Activated CD8-positive, alpha-beta memory T cell treated with anti-CD3 and anti-CD28 coated beads, Interleukin-2, amount 50 U/mL, for 48 hours (primary cell): ENCODE results near the gene FGGY.
"Not testable (repeated sequence)": the region's sequence is repeated elsewhere in the genome, so short reads cannot be mapped to it uniquely, and the experiment has no call there.

Experiments
- DNase-seq: peaks from one replicate; pipeline ENCODE4 v3.0.0-alpha.2; 2020

Gene FGGY

DNA sequence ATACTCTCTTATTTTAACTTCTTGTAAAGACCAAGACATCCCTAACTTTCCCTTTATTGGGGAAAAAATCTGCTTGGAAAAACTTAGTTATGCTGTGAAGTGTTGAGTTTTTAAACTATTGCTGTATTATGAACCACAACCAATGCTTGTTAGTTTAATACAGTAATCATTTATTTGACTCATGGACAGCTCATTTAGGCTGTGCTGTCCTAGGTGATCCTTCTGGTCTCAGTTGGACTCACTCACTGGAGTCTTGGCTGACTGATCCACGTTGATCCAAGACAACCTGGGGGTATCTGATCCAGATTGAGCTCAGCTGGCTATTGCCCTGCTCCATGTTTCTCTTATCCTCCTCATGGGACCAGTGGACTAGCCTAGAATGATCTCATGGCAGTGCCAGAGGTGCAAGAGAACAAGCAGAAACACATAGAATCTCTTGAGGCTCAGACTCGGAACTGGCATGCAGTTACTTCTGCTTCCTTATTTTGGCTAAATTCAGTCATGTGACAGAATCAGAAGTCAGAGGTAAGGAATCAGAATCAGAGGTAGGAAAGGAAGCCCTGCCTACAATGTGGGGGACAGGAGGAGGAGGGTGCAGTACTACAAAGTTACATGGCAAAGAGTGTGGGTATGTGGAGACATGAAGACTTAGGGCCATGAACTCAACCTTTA is 156.5 kb downstream of the FGGY start:
- DNase-seq, result no peak

DNA sequence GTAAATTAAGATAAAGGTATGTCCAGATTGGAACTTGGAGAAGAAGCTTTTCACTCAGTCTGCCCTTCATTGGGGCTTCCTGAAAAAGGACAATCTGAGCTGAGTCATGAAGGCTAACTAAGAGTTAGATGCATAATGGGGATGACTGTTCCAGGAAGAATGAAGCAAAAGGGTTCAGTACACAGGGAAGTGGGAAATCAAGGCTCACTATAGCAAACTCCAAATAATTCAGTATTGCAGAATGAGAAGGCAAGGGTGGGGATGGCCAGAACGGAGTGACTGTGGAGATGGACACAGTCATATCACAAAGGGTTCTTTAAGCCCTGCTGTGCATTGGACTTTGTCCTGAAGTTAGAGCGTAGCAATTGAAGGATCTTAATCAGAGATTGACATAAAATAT is 158.3 kb downstream of the FGGY start:
- DNase-seq, result no peak

DNA sequence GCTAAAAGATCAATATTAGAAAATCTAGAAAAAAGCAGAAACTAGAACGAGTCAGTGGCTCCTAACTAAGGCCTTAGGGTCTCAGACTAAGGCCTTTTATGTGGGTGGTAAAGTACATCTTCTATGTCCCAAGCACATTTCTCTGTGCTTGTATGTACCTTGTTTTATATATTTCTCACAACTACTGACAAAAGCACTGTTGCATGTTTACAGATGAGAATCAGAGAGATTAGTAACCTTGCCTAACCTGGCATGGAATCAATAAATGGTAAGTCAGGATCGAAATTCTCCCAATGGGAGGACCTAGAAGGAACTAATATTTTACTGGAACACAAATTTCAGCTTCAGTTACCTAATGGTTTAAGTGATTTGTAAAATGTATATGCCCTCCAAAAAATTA is 160.9 kb downstream of the FGGY start:
- no peak for DNase-seq

DNA sequence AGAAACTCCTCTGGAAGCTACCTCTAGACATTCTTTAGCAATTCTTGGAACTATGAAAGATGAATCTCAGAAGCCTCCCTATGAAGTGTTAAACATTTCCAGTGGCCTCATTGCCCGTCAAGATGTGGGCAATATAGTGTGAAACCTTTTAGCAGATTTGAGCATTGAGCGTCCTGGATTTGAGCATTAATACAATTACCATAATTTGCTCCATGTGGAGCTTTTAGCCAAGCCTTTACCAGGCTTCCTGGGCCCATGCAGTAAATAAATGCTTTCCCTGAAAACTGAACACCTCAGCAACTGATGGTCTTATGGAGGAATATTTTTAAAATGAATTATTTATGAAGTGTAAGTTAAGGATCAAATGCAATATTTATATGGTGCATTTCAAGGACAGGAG is 162.0 kb downstream of the FGGY start:
- no peak for DNase-seq

DNA sequence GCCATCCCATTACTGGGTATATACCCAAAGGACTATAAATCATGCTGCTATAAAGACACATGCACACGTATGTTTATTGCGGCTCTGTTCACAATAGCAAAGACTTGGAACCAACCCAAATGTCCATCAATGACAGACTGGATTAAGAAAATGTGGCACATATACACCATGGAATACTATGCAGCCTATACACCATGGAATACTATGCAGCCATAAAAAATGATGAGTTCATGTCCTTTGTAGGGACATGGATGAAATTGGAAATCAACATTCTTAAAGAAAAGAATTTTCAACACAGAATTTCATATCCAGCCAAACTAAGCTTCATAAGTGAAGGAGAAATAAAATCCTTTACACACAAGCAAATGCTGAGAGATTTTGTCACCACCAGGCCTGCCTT is 166.0 kb downstream of the FGGY start:
- DNase-seq, result not testable (repeated sequence)

DNA sequence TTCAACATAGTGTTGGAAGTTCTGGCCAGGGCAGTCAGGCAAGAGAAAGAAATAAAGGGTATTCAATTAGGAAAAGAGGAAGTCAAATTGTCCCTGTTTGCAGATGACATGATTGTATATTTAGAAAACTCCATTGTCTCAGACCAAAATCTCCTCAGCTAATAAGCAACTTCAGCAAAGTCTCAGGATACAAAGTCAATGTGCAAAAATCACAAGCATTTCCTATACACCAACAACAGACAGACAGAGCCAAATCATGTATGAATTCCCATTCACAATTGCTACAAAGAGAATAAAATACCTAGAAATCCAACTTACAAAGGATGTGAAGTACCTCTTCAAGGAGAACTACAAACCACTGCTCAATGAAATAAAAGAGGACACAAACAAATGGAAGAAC is 168.6 kb downstream of the FGGY start:
- not testable (repeated sequence) for DNase-seq

DNA sequence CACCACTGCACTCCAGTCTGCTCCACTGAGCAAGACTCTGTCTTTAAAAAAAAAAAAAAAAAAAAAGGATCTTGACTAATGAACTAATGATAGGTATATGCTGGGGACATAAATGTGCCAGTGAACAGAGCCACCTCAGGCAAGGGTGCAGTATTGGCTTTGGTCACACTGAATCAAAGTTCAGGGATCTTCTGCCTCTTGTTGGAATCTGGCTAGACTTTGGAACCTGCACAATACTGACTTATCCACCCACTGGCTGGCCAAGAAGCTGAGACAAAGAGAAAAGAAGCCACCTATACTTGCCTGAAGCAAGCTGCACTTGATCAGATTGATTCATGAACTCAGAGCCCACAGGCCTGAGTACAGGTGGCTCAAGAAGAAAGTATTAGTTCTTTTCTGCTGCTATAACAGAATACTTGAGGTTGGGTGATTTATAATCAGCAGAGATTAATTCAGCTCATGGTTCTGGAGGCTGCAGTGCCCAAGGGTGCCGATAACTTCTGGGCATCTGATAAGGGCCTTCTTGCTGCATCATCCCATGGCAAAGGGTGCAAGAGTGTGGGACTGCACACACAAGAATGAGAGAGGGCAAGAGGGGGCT is 172.0 kb downstream of the FGGY start:
- DNase-seq, result no peak

DNA sequence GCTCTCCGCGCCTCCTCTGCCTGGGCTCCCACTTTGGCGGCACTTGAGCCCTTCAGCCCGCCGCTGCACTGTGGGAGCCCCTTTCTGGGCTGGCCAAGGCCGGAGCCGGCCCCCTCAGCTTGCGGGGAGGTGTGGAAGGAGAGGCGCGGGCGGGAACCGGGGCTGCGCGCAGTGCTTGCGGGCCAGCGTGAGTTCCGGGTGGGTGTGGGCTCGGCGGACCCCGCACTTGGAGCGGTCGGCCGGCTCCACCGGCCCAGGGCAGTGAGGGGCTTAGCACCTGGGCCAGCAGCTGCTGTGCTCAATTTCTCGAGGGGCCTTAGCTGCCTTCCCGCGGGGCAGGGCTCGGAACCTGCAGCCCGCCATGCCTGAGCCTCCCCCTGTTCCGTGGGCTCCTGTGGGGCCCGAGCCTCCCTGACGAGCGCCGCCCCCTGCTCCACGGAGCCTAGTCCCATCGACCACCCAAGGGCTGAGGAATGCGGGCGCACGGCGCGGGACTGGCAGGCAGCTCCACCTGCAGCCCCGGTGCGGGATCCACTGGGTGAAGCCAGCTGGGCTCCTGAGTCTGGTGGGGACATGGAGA is 175.2 kb downstream of the FGGY start:
- not testable (repeated sequence) for DNase-seq

DNA sequence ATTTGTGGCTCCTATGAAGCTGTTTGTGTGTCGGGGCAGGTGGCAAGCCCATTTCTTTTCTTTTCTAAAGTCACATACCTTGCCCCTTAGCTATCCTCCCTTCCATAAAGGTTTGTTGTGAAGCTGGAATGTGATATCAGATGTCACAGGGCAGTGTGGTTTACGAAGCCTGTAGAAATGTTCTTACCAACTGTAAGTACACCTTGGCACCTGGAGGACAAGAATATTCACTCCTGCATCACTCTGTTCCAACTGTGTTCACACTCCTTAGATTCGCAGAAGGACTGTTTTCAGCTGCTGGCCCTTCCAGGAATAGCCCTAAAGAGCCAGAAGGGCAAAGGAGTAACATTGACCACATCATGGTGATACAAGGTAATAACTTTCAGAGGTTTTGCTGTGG is 176.9 kb downstream of the FGGY start:
- DNase-seq, result no peak

DNA sequence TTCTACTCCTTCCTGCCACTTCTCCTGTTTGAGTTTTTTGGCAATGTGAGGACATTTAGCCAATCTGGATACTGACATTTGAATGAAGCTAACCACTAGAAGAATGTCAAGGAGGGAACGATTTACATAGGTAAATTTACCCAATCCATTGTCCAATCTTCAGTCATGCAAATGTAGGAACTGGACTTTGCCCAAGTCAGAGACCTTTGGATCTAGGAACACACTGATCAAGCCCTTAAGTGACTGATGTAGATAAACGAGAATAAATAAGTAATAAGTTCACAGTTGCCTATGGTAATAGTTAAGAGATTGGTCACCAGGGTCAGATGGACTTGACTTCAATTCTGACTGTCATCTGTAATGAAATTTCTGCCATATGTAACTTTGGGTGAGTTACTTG is 177.6 kb downstream of the FGGY start:
- DNase-seq, result no peak

DNA sequence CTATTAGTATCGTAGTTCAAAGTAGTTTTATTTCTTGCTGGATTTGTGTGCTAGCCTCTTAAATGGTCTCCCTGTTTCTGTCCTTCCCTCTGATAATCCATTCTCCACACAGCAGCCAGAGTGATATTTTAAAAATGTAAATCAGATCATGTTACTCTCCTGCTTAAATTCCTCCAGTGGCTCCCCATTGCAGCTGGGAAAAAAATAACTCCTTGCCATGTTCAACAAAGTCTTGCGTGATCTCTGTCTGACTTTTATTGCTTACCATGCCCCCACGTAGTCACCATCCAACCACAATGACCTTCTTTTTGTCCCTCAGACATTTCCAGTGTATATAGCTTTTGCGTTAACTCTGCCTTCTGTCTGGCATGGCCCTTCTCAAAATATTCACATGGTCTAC is 178.8 kb downstream of the FGGY start:
- no peak for DNase-seq

DNA sequence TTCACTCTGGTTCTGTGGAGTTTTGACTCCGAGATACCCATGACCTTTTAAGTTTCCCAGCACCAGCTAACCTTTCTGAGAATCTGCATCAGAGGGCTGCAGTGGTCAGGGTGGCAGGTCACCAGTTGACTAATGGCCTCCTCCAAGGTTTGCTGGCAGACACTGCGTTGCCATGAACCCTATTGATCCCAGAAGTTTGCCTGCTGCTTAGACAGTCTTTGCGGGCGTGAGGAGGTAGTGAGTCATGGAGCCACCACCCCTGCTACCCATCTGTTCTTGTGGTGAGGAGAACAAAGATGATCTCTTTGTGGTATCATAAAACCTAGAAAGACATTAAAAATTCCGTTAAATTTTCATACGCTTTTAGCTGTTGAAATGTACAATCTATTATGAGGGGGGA is 180.4 kb downstream of the FGGY start:
- peak; percentile 70 for DNase-seq

DNA sequence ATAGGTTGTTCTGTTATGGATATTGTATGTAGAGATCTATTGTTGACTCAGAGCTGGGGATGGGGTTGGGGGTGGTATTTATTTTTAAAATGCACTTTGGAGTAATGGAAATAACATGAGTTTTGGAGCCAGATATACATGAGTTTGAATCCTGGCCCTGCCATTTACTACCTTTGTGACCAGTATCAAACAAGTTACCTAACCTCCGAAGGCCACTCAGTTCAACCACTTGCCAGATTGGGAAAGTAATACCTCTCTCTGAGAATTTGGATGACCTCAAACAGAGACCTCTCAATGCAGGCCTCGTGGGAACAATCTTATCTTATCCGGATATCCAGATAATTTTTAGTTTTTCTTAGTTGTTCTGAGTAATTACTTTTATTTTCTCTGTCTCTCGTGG is 181.0 kb downstream of the FGGY start:
- no peak for DNase-seq

DNA sequence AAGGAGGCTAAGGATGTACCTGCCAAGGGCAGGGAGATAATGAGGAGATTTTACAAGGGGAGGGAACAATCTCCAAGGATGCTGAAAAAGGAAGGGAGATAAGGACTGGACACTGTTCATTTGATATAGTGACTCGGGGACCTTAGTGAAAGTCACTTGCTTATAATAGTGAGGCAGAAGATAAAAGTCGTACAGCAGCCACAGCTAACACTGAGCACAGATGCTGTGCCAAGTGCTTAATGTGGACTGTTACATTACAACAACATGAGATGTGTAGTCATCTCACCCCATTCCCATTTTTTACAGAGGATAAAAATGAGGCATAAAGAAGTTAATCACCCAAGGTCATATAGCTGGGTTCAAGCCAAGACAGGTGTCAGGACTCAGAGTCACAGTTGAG is 181.9 kb downstream of the FGGY start:
- no peak for DNase-seq

DNA sequence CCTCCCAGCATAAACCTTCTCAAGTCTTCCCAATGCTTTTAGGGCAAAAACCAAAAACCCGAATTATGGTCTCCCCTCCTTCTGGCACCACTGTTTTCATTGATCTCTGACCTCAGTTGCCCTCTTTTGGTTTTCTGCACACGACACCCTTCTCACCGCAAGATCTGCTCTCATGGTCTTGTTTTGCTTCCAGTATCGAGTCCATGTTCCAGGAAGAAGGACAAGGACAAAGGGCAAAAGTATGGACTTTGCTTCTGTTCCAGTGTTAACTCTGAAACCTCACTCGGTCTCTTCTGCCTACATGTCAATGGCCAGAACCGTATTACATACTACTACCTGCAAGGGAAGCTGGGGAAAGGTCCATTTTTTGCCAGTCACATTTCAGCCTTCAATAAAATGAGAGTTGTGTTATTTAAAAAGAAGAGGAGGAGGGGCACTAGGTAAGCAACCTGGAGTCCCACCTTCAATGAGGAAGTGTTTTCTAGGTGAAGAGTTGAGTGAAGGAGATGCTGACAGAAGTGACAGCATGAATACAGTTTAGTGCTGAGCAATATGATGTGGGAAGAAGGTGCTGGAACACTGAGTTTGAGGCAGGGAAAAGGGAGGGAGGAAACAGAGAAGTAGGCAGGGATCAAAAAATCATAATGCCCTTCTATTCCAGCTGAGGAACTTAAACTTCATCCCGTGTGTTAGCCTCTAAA is 183.4 kb downstream of the FGGY start:
- no peak for DNase-seq

DNA sequence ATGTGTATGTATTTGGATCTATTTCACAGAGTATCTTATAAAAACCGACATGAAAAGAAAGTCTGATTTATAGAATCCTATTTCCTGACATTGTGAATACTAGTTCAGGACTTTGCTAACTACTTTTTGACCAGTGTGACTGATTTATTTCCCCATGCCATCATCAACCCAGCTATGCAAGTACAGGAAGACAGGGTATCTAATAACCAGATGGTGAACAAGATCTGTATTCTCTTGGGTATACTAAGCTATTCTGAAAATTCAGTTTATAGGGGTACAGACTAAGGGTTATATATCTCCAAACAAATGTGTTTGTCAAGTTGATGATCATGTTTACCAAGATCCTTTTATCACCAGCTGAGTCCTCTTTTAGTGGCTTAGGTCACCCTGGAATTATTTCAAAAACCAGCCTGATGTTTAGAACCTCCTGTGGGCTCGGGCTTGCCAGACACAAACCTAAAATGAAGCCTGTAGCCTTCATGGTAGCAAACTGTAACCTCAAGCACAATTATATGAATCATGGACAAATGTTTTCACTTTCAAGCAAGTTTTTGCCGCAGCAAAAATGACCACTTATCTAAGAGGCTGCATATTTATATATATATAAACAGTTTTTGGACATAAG is 185.1 kb downstream of the FGGY start:
- DNase-seq, result no peak

DNA sequence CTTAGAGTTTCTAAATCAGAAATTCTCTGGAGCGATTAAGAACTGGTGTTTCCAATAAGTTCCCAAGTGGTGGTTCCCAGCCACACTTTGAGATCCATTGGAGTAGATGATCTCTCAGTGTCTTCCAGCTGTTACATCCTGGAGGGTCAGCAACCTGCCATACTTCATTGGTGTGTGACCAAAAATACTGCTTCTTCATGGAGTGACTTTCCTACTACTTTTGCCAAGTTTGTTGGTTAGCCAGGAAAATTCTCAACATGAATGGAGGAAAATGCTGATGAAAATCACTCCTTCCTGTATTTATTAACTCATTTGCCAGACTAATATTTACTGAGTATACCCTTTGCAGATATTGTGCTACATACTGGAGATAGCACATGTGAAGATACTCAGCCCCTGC is 186.1 kb downstream of the FGGY start:
- no peak for DNase-seq

DNA sequence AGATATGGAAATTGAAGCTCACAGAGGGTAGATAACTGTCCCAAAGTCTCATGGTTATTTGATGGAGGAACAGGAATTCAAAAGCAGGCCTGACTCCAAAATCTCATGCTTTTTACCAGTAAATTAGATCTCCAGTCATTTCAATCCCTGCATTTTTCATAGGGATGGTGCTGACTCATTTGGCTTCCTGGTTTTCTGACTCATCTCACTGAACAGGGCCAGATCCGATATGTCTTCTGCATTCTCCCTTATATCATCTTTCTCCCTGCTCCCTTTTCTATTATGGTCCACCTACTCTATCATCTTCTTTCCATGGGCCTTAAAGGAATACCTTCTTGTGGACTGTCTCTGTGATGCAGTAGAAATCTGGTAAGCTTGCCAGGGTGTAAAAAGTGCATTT is 187.2 kb downstream of the FGGY start:
- no peak for DNase-seq

DNA sequence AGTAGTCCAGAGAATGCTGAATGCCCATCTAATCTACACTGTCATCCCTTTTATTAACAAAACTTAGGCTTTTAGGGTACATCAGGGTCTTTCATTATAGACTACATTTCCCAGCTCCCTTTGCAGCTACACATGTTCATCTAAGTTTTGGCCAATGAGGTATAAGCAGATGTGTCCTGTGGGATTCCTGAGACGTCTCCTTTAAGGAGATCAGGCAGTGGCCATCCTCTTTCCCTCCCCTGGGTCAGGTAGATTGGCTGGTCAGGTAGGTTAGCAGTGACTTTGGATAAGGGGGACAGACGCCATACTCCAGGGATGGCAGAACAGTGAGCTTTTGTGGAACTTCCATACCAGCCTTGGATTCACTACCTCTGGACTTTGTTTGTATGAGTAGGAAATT is 188.3 kb downstream of the FGGY start:
- no peak for DNase-seq

DNA sequence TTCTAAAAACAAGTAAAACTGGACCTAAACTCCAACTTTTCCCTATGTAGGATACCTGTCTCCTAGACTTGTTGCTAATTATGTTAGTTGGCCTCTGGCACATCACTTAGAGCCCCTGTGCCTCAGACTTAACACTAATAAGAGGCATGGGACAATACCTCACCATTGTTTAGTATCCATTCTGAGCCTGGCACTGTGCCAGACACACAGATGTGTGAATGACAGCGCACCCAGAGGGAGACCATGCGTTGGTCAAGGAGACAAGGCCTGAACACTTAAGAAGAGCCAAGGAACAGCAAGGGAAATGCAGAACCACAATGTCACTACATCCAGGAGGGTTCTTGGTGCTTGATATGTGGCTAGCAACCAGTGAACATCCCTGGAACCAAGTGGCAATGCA is 189.1 kb downstream of the FGGY start:
- DNase-seq, result no peak

DNA sequence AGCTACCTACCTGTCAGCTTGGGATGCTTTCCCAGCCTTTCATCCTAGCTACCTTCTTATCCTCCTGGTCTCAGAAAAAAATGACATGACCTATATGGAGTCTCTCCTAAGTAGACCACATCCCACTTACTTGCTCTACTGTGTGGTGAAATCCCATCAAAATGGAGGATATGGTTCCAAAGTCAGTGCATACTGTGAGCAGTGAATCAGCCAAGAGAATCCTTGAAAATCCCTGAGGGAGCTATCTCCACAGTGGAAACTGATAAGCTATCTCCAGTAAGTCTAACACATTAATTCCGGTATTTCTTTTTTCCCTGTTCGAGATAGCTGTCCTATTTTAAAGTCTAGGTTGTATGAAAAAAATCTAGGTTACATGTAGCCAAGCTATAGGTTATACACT is 189.7 kb downstream of the FGGY start:
- DNase-seq, result no peak

DNA sequence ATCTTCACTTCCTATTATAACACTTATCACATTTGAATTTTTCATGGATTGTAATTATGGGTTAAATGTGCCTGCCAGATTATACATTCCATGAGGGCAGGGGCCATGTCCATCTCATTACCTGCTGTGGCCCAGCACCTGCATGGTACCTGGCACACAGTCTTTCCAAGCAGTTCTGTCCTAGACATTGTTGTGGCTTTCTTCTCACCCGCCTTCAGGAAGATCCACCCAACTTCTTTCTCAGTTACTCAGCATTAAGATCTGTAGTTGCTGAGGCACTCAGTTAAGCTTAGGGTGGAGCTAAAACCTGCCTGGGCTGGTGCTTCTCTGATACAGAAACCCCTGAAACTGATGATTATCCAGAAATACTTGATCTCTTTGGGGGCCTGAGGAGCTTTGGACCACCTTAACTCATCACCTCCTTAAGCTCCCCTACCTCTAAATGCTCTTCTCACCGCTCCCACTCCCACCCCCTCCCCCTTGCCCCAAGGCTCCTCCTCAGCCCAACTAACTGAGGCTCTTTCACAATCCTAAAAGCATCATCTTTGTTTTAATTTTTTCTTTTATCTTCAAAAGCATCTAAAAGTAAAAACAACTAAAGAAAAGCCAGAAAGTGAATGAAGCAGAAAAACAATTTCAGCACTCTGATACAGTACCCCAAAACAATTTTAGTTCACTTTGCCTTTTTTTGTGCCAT is 190.6 kb downstream of the FGGY start:
- DNase-seq, result no peak

DNA sequence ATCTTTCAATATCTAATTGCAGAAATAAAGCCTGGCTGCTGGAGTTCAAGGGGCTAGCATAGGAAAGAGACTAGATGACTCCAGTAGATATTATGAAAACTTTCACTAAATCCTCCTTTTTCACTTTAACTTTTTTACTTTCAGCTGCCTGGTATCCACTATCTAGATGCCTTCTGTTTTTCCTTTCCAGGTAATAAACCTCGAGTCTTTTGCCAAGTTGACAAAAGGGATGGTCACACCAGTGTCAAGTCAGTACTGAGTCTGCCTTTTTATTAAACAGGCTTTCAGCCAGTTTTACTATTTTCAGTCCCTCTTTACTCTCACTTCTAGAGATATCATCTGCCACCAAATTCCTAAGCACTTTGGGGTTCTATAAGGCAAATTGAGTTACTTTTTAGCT is 195.6 kb downstream of the FGGY start:
- DNase-seq, result no peak
